Nucleus accumbens (tissue), 56 donors: Measurements from ENCODE around the gene SLC22A17.
"Not testable (repeated sequence)": the region's sequence is repeated elsewhere in the genome, so short reads cannot be mapped to it uniquely, and the experiment has no call there.

ENCODE experiments used
- DNase-seq, 56 donors: peaks; one replicate each; lab custom pipeline; 2025; lab: John Stamatoyannopoulos, UW

Gene SLC22A17

GRCh38 chr14:23347406-23348296 is 5.0 kb downstream of the SLC22A17 start:
- no peak for DNase-seq

GRCh38 chr14:23346693-23347405 is 5.8 kb downstream of the SLC22A17 start:
- DNase-seq = no peak

GRCh38 chr14:23345987-23346692 is 6.5 kb downstream of the SLC22A17 start:
- no peak for DNase-seq

- DNase-seq = no peak
Measured at GRCh38 chr14:23344481-23344880, 8.2 kb downstream of the SLC22A17 start.

- no peak for DNase-seq
Measured at GRCh38 chr14:23339506-23340268, 13.0 kb downstream of the SLC22A17 start.

GRCh38 chr14:23335623-23336022 is 17.1 kb downstream of the SLC22A17 start:
- no peak for DNase-seq

- peak in 47 of 56 donors; percentile 9 to 91 (median 50) for DNase-seq
Measured at GRCh38 chr14:23327947-23328744, 24.5 kb downstream of the SLC22A17 start.

- no peak for DNase-seq
Measured at GRCh38 chr14:23326491-23327332, 26.0 kb downstream of the SLC22A17 start.

GRCh38 chr14:23325746-23326145 is 26.9 kb downstream of the SLC22A17 start:
- DNase-seq = not testable (repeated sequence)

GRCh38 chr14:23324993-23325392 is 27.7 kb downstream of the SLC22A17 start:
- DNase-seq = no peak

GRCh38 chr14:23324455-23324846 is 28.2 kb downstream of the SLC22A17 start:
- DNase-seq = no peak

- no peak for DNase-seq
Measured at GRCh38 chr14:23323838-23324454, 28.7 kb downstream of the SLC22A17 start.

- no peak for DNase-seq
Measured at GRCh38 chr14:23322568-23323517, 29.8 kb downstream of the SLC22A17 start.

- DNase-seq = peak in 27 of 56 donors; percentile 12 to 74 (median 66)
Measured at GRCh38 chr14:23321572-23322547, 30.8 kb downstream of the SLC22A17 start.
